Pons (tissue), 1 donor: ENCODE results near the gene KRT79.
"Not testable (repeated sequence)": the region's sequence is repeated elsewhere in the genome, so short reads cannot be mapped to it uniquely, and the experiment has no call there.

ENCODE experiments used
- DNase-seq: peaks from one replicate; pipeline ENCODE4 v3.0.0-alpha.2; 2016; ENCODE audit warnings: low spot score

KRT79 gene

GRCh38 chr12:52805739-52806138 is 28.4 kb downstream of the KRT79 start:
- DNase-seq, result no peak

GRCh38 chr12:52805000-52805399 is 29.1 kb downstream of the KRT79 start:
- DNase-seq, result no peak

GRCh38 chr12:52802442-52802841 is 31.7 kb downstream of the KRT79 start:
- DNase-seq, result no peak

GRCh38 chr12:52801773-52802172 is 32.3 kb downstream of the KRT79 start:
- no peak for DNase-seq

- no peak for DNase-seq
Observed at GRCh38 chr12:52800259-52800917, 33.7 kb downstream of the KRT79 start.

GRCh38 chr12:52799505-52800211 is 34.5 kb downstream of the KRT79 start:
- DNase-seq, result no peak

- DNase-seq, result no peak
Observed at GRCh38 chr12:52798671-52799504, 35.2 kb downstream of the KRT79 start.

GRCh38 chr12:52798003-52798670 is 36.0 kb downstream of the KRT79 start:
- DNase-seq, result no peak

GRCh38 chr12:52797529-52797894 is 36.6 kb downstream of the KRT79 start:
- DNase-seq, result no peak

- DNase-seq, result no peak
Observed at GRCh38 chr12:52796839-52797528, 37.1 kb downstream of the KRT79 start.

- DNase-seq, result no peak
Observed at GRCh38 chr12:52796429-52796794, 37.7 kb downstream of the KRT79 start.

- no peak for DNase-seq
Observed at GRCh38 chr12:52795694-52796428, 38.2 kb downstream of the KRT79 start, which contains the start of gene KRT3. Gene KRT3, minus strand, starts transcription at chr12:52796117. Its CDS starts 75 bp downstream, at chr12:52796042.

GRCh38 chr12:52795332-52795674 is 38.8 kb downstream of the KRT79 start:
- DNase-seq, result not testable (repeated sequence)

- DNase-seq, result no peak
Observed at GRCh38 chr12:52794479-52795331, 39.4 kb downstream of the KRT79 start.

GRCh38 chr12:52792185-52793029 is 41.7 kb downstream of the KRT79 start:
- DNase-seq, result no peak

GRCh38 chr12:52791271-52792184 is 42.6 kb downstream of the KRT79 start:
- DNase-seq, result no peak

GRCh38 chr12:52790427-52791270 is 43.5 kb downstream of the KRT79 start:
- no peak for DNase-seq
